HG03139 (cell line): ENCODE measurements around the gene ABCA12.

ENCODE experiments used
- ATAC-seq: cut with Tn5 transposase; IDR thresholded peaks from one replicate; pipeline ENCODE4 v1.9.1; 2021; ENCODE audit not compliant: unreplicated experiment

Gene ABCA12

DNA sequence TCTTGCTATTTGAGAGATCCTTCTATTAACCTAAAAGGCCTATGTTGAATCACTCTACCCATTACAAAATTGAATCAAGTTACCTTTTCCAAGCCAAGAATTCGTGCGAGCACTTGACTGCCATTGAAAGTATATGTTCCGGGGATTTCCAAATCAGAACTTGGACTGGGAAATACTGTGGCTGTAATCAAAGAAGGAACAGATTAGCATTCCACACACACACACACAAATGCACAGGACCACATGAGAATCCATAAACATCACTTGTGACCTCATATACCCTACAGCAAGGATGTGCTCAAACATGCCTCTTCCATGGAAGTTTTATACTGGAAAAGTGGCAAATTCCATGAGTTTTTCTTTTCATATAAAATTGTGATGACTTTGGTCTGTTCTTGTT is 86.0 kb downstream of the ABCA12 start:
- no peak for ATAC-seq

DNA sequence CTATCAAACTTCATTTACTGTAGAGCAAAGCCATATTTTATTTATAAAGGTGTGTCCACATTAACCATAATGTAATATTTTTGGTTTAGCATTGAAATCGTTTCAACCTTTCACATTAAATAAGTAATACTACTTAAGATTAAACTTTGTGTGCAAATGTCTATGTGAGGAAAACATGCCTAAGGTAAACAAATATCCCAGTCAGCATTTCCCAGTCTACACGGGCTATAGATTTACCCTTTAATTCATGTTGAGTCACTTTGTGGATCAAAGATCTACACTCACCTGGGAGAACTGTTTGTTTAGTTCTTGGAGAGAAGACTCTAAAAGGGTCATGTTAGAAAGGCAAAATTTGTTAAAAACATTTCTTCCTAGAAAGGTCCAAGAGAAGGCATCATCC is 89.1 kb downstream of the ABCA12 start:
- ATAC-seq = no peak

DNA sequence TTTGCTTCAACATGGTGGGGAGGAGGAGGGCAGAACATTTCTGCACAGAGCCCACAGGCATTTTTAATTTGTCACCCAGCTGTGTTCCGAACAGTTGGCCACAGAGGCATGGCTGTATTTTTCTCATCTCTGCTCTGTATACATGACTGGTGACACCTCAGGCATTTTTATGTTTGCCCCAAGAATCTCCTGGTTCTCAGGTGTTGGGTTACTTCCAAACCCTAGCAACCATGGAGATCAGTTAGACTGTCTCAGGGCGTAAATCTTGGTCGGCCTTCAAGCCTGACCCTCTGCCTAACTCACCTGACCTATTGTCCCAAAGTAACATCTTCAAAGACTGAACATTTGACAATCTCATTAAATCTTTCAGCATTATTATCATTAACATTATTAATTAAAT is 100.0 kb downstream of the ABCA12 start:
- no peak for ATAC-seq

DNA sequence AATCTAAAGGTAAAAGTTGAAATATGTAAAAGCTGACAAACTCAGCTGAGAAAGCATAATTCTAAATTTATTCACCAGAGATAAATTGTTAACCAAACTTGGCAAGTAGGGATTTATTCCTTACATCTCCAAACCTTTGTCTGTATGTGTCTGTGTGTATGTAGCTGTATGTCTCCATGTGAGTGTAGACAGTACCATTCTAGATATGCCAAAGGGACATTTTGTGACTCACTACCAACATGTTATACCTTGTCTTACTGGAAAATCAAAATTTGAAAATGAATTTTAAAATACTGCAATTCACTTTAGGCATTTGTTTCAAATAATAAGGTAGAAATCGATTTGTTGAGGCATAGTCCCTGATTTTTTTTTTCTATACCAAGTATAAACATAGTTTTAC is 102.1 kb downstream of the ABCA12 start:
- ATAC-seq = no peak

DNA sequence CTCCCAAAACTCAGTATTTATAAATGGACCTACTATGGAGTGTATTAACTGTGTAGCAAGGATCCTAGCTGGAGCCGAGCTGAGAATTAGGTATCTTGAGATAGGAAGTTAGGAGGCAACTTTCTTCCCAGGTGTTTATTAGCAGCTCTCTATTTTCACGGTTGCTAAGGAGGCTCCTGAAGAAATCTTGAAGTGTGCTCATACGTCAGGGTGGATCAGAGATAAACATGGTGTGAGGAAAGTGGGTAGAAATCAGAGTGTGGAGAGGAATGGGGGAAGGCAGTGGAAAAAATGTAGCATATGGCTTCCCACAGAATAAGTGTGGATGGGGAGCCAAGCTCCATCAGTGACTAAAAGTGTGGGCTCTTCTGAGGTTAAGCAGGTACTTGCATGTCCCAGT is 104.3 kb downstream of the ABCA12 start:
- no peak for ATAC-seq

DNA sequence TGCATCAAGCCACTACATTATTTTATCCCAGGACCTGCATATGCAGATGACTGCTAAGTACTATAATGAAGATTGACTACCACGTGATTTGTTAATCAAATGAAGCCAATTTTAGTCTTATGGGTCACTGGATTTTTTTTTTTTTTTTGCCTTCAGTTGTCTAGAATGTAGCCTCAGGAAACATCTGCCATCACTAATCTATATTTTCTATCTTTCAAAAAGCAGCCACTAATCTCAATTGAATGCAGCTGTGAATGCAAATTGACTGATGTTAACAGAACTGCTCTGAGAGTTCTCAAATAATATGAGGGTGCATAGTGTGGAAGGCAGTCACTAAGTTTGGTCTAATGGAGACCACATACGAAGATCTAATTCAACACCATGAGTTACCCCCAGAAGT is 106.3 kb downstream of the ABCA12 start:
- ATAC-seq = no peak

DNA sequence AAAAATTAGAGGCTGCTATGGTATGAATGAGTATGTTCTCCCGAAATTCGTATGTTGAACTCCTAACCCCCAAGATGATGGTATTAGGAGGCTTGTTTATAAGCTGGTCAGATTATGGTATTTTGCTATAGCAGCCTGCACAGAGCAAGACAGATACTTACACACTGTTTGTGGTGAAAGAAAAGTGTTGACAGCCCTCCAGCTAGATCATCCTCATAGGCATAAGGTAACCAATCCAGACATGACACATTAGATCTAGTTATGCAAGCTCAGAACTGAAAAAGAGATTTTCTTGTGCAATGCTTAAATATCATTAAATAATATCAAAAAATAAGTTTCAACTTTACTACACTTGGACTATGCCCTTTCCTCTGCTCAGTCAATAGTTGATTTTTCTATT is 107.1 kb downstream of the ABCA12 start:
- ATAC-seq = no peak

DNA sequence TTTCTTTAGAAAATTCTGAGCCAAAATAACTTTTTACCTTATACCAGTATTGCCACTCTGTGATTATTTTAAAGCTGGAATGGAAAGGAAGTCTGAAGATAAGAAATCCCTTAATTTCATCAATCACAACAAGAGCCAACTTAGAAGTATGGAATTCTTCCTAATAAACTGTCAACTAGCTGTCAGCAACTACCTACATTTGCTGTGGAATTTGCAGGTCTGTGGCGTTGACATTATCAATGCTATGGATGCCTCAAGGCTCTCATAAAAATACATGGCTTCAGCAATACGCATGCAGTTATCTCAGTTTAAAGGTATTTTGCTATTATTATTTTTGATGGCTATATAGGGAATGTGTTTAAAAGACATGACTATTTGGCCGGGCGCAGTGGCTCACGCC is 108.5 kb downstream of the ABCA12 start:
- ATAC-seq = no peak

DNA sequence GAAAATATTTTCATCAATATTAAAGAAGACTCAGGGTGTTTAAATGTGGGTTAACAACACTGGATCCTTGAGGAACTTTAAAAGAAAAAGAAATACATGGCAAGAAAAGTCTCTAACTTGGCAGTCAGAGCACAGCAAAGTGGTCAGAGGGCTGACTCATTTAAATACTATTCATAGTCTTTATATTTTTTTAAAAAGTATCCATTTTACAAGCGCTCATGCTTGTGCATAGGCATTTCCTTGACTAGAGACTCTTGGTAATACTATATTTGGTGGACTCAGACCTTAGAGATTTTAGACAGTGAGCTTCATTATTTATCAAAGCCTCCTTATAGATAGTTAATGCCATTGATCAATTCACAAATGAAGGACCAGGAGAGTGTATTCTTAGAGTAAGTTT is 110.2 kb downstream of the ABCA12 start:
- no peak for ATAC-seq

DNA sequence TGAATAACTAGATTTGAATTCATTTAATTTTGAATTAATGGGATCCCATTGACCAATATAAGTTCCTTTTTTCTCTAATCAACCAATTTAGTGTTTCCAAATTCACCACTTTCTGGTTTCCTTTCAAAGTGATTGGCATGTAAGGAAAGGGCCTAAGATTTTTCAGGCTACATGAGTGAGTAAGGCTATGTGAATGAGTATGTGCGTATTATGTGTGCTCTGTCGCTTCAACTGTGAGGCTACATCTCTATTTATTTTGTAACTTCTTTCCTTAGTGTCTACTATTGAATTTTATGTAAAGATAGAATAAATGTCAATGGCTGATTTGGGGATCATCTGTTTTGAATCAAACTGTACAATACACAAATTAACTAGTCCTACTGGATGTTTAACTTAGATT is 110.6 kb downstream of the ABCA12 start:
- no peak for ATAC-seq

DNA sequence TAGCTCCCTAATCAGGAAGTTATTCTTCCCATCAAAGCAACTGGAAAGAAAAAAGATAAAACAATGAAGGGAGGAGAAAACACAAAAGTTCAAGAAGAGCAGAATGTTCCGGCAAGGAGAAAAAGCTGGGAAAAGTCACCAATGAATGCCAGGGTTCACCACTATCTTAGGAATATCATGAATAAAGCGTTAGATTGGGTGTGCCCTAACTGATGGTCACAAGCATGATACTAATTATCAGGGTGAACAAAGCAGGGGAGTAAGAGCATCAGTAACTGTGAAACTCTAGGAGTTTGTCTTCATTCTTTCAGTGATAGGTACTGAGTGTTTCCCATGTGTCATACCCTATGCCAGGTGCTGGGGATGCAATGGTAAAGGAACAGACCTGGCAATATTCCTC is 115.5 kb downstream of the ABCA12 start:
- ATAC-seq = no peak

DNA sequence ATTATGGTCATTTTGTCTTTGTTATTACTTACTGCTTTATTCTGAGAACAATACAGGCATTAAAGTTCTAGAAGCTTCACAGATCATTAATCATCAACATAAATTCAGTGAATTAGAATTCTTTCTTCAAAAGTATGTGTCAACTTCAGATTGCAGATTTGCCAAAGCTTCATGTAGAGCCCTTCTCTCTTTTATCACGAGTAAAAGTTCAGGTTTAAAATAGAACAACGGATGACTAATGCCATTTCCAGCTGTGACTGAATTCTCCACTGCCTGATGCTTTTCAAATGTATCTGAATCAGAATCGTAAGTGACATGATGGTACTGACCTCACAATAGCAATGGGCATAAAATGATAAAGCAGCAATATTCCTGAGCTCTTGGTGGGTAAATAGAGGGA is 116.0 kb downstream of the ABCA12 start:
- no peak for ATAC-seq

DNA sequence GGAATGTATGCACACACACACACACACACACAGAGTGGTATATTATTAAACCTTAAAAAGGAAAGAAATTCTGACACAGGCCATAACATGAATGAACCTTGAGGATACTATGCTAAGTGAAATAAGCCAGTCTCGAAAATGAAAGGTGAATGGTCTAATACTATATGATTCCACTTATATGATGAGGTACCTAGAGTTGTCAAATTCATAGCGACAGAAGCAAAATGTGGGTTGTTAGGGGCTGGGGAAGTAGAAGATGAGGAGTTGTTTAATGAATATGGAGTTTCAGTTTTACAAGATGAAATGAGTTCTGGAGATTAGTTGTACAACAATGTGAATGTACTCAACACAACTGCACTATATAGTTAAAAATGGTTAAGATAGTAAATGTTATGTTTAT is 118.1 kb downstream of the ABCA12 start:
- ATAC-seq = no peak

DNA sequence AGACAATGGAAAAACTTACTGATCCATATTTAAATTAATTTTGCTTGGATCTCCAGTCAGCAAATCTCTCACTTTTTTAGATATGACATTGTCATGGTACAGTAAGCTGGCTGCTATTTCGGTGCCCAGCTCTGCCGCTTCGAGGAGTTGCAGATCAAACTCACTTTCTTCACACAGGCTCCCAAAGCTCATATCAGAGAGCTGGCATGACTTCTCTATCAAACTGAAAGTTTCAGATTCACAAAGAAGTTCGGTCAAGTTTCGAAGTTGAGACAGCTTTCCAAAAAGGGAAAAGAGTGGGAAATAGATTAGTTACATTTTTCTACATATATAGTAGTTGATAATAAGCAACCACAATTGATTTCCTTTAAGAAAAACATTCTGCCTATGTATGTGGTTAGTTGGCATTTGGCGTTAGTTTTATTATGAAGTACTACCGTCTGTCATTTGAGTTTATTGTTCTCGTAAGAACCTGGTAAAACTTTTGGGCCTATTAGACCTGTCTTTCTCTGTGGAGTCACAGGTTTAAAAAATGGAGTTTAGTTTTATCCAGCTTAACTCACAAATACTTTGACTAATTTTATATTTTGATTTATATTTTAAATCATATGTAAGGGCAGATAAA is 118.8 kb downstream of the ABCA12 start:
- ATAC-seq = no peak

DNA sequence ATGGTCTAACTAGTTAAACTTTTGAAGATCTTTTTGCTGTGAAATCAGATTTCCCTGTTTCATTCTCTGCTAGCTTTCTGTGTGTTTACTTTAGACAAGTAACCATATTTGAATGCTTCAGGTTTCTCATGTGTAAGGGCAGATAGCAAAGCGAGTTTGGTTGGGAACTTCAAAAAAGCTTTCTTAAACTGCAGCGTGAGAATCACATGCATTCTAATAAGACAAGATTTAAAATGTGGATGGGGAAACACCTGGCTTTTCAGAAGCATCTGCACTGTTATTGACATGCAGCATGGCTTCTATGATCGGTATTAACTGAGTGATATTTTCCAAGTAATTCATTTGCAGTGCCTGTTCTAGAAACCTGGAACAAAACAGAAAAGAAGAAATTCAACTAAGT is 119.3 kb downstream of the ABCA12 start:
- no peak for ATAC-seq

DNA sequence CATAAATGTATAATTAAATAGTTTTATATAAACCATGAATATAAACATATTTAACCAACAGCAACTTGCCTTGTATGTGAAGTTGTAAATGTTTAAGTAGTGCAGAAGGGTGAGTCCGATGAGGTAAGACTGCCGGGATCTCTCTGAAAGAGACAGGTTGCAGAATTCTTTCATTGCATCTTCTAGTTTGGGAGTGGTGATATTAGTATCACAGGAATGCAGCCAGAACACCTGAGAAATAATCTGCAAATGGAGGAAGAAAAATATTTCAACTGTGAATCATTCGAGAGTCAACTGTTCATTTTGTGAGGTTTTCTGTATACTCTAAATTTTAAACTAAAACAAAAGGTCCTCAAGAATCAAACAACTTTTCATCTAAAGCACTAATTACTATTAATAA is 123.0 kb downstream of the ABCA12 start:
- ATAC-seq = no peak

DNA sequence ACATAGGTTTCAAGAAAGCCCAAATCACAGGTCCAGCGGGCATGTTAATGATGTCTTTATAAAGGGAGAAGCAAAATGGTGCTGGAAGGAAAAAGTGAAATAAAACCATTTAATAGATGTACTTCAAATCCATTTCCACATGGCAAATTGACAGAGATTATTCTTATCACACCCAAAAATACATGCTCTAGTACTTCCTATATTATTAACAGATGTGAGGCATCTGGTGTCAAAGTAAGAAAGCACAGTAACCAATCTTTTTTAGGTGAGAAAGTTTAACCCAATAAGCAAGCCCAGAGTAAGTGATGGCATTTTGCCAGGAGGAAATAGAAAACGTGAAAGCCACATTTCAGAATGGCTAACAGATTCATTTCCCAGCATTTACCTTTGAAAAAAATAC is 128.0 kb downstream of the ABCA12 start:
- ATAC-seq = no peak

DNA sequence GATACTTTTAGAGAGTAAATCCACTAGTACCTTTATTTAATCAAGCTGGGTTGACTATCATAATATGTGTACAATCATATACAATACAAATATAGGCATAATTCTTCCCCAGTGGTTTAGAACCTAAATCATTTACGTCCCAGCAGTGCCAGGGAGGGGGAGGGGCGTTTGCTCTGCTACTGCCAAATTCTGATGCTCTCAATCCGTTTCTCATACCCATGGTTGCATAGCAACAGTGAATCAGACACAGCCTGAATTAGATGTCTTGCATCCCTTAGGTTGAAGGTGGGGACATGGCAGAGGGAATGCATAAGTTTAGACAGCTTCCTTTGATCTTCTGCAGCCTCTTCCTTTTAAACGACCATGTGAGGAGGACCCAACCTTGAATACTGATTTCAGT is 135.4 kb downstream of the ABCA12 start:
- ATAC-seq = no peak

DNA sequence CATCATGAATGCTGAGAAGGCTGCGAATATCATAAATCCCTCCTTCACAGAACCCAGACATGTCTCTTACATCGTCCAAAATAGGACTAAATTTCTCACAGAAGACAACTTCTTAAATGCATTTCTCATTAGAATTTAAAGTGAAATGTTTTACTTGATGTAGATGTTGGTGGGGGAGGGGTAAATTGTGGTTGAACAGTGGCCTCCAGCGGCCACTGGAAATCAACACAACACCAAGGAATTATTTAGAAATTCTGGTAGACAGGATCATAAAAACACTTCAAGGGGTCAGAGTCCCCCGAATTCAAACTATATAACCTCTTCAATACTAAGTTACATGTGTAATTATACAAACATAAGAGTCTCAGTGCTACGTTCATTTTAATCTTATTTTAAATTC is 135.9 kb downstream of the ABCA12 start:
- ATAC-seq = no peak

DNA sequence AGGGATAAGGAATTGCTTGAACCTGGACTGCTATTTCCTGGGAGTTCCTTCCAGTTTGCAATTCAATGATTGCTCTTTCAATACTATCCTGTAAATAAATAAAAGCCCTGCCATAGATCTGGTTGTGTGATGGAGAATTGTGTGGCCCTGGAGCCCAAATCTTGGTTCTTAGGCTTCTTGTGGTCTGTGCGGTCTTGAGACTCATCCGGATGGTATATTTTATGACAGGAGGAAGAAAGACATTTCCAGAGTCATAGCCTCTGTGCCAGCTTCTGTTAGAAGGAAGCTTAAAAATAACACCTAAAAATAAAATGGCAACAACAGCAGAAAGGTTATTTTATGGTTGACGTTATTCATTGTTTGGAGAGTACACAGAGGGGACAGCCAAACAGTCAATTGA is 137.7 kb downstream of the ABCA12 start:
- ATAC-seq = no peak

DNA sequence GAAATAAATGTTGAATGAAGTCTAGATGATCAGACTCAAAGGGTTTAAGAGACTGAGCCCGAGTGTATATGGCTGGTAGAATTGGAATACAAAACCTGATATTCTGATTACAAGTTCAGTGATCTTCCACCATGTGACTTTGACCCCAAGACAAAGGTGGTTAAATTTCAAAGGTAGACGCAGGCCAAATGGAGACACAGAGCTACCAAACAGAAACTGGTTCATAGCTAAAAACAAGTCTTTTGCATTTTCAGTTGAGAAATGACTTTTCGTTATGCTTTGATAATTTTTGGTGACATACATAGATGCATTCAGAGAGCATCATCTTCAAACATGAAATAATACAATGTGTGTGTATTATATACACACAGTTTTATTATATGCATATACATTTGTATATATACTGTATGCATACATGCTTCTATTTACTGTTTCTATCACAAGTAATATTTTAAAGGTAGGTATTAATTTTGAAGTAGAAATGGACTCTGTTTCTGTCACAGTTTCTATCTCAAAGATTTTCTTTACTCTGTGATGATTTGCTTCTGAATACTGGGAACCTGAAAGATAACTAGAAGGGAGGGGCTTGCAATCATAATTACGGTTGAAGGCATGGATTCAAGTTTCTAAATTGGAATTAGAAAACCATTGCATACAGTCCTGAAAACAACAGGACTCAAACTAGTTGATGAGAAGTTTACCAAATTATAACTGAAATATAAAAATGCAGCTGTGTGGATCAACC is 142.3 kb downstream of the ABCA12 start:
- peak; percentile 81 for ATAC-seq

DNA sequence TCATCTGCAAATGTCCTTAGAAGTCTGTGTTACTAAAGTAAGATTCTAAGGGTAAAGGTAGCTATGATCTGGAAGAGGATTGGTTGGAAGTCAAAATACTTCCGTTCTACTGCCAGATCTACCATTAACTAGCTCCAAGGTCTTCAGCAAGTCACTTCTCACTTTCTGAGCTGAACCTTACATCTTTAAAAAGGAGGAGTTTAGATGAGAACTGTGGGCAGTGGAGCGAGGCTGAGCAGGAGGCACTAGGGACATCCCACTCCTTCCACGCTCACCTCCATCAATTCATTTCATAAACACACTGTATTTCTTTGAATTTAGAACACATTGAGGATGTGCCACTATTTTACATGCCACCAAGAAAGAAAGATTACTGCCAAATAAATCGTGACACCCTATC is 143.0 kb downstream of the ABCA12 start:
- peak; percentile 38 for ATAC-seq

DNA sequence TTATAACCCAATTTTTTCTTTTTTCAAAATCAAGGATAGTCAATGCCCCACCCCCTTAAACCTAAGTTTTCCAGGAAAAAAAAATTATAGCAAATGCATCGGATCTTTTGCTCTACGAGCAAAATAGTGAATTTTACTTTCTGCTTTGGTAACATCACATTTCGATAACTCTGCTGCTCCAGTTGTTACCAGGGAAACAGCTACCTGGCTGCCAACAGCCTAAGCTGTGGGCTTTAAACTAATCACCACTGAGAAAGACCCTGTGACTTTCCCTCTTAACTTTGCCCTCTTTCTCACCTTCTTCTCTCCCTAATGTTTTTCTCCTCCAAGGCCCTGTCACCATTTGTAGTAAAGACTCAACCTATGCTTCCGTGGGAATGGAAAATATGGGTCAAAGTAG is 145.5 kb downstream of the ABCA12 start:
- no peak for ATAC-seq
